ENCODE results near the gene TGFA.

Gene TGFA

GRCh38 chr2:70553584-70554337 lies at the start of gene TGFA:
TGFA (minus strand) TSS chr2:70553826; CDS start chr2:70553767, 59 bp downstream.
- peak; percentile 72 for DNase-seq (ENCODE audit: low read depth)

GRCh38 chr2:70603066-70603465 lies 49.4 kb upstream of the TGFA start:
- no peak for DNase-seq (ENCODE audit: low read depth)

DNA sequence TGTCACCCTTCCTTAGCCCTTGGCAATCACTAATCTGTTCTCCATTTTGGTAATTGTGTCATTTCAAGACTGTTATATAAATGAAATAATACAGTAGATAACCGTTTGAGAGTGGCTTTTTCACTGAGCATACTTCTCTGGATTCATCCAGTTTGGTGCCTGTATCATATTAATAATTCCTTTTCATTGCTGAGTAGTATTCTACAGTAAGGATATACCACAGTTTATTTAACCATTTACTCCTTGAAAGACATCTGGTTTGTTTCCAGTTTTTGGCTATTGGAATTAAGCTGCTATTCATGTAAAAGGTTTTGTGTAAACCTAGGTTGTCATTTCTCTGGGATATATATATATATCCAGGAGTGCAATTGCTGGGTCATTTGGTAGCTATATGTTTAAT lies 44.6 kb upstream of the TGFA start:
- DNase-seq (ENCODE audit: low read depth): no peak

DNA sequence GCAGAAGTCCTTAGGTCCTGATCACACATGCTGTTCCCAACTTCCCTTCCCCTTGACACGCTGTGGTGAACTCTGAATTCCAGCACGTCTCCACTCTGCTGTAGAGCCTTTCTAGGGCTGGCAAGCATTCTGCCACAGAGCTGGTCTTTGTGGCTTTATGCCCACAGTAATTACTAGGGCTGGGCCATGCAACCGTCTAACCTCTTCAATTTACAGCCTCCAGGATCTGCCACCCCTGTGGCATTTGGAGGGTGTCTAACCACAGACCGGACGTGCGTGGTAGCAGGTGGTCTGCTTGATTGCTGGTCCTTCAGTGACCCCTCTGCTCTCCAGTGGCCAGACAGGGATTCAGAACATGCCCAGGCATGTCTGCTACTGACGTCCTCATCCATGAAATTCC lies 43.1 kb upstream of the TGFA start:
- DNase-seq (ENCODE audit: low read depth): peak; percentile 50

- peak; percentile 86 for DNase-seq (ENCODE audit: low read depth)
Observed at GRCh38 chr2:70596293-70596692, 42.7 kb upstream of the TGFA start.

DNA sequence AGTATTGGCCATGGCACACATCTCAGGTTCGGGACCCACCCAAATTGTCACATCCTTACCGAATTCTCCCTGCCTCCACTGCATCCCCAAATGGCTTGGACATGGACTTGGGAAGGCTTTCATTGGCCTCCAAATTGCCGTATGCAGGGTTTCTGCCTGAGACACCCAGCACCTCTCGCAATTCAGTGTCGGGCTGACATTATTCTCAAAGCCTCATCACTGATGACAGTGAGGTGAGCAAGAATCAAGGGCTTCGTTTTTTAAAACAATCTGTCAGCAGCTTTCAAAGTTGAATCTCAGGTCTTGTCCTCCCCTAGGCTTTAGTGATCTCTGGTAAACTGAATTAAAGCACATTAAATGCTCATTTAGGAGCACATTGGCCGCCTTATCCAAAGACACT lies 29.5 kb upstream of the TGFA start:
- no peak for DNase-seq (ENCODE audit: low read depth)

GRCh38 chr2:70580352-70580751 lies 26.7 kb upstream of the TGFA start:
- DNase-seq (ENCODE audit: low read depth): no peak

GRCh38 chr2:70574618-70575017 lies 21.0 kb upstream of the TGFA start:
- DNase-seq (ENCODE audit: low read depth): no peak

GRCh38 chr2:70574109-70574508 lies 20.5 kb upstream of the TGFA start:
- DNase-seq (ENCODE audit: low read depth): no peak

DNA sequence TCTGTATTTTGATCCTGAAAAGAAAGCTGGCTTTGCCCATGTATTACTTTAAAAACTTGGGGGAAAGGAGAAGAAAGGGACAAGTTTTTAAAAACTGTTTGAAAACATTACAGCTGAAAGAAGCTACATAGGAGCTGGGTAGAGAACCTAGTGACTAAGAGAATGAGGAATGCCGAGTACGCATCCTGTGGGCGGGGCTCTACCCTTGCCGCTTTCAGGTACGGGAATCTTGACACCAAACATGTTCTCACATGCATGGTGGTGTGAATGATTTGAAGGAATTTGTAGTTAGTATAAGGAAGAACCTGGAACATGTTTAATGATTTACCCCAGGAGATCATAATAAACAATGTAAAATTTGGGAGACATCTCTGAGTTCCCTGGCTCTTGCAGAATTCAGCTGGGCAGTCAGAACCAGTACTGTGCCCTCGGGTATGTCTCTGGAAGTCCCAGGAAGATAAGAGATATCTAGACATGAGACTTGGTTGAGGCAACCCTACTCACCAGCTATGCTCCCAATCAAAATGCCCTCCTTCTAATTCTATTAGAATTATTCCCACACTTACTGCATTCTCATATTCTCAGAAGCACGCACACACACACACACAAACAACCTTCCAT lies 16.5 kb upstream of the TGFA start:
- peak; percentile 72 for DNase-seq (ENCODE audit: low read depth)

- DNase-seq (ENCODE audit: low read depth): peak; percentile 32
Observed at GRCh38 chr2:70569559-70569958, 15.9 kb upstream of the TGFA start.

DNA sequence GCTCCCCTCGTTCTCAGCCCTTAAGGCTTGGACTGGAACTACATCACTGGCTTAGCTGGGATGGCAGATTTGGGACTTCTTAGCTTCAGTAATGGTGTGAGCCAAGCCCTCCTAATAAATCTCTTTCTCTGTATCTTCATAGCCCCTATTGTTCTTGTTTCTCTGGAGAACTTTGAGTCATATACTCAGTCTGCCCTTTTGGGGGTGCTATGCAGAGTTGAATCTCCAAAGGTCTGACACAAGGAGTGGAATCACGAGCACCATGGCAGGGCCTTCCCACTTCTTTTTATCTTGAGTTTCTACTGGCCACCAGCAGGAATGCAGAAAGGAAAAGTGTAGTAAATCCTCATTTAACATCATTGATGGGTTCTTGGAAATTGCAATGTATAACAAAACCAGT lies 13.3 kb upstream of the TGFA start:
- DNase-seq (ENCODE audit: low read depth): no peak

GRCh38 chr2:70566464-70566863 lies 12.8 kb upstream of the TGFA start:
- DNase-seq (ENCODE audit: low read depth): no peak

- no peak for DNase-seq (ENCODE audit: low read depth)
Observed at GRCh38 chr2:70565039-70565731, 11.6 kb upstream of the TGFA start.

DNA sequence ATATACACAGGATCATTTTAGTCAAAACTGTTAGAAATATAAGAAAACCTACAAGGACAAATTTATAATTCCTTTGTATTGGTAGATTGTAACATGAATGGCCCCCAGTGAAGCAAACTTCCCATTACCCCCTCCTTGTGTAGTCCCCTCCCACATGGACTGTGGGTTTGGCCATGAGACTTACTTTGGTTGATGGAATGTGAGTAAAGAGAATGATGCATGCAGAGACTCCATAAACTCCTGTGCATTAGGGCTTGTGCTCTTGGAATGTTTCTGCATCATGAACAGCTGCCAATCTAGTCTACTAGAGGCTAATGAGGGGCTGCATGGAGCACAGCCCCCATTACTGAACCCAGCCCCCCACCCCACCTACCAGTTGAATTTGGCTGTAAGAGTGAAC lies 8.3 kb upstream of the TGFA start:
- peak; percentile 26 for DNase-seq (ENCODE audit: low read depth)

DNA sequence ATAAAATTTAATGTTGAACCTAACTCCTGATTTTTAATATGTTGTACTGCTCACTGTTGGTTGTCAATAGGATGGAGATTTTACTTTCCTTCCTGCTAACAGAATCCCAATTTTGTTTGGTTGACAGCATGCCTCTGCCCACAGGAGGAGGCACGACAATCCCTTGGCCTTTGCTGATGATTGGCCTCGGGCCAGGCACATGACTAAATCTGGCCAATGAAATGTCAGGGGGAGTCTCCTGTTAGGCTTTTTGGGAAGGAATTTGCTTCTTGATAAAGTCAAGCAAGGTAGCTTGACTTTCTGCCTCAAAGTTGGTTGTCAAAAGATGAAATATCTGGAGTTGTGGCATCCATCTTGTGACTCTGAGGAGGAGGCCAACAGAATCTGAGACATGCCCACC lies 6.8 kb upstream of the TGFA start:
- DNase-seq (ENCODE audit: low read depth): no peak

DNA sequence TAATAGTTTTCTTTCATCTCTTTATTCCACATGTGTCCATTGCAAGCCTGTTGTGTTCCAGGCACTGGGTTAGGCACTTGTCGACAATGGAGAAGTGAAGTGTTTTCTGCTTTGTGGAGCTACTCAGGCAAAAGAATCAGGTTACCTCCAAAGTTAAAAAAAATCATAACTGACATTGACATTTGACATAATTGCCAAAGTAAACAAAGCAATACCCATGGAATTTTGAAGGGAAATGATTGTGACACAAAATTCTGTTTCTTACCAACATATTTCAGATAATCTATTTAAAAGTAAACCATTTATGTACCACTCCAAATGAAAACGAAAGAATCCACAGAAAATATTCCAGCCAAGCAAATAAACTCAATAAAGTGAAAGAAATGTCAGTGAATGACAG lies 6.4 kb upstream of the TGFA start:
- DNase-seq (ENCODE audit: low read depth): no peak

- no peak for DNase-seq (ENCODE audit: low read depth)
Observed at GRCh38 chr2:70558195-70558808, 4.7 kb upstream of the TGFA start.

GRCh38 chr2:70557171-70557838 lies 3.7 kb upstream of the TGFA start:
- DNase-seq (ENCODE audit: low read depth): no peak

- DNase-seq (ENCODE audit: low read depth): no peak
Observed at GRCh38 chr2:70556608-70557007, 3.0 kb upstream of the TGFA start.

DNA sequence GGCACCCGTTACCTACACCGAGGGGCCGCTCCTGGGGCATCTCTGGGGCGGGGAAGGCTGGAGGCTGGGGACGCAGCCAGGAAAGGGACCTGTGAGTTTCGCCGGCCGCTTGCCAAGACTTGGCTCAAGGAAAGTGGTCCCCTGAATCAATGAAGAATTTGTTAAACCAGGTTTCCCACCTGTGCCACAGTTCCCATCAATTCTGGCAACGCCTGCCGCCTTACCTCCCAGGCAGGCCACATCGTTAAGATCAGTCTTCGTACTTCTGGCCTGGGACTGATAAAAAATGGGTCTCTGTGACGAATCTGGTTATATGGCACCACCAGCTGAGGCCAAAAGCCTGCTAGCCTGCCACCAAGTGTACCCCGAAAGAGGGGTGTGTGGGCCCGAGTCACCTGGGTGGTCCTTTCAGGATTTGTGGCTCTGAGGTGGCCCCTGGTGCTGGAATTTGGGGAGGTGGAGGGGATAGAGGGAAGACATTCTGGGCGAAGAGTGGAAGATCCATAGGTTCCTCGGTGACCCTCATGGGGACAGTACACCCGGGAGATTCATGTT lies 789 bp upstream of the TGFA start:
- no peak for DNase-seq (ENCODE audit: low read depth)

- DNase-seq (ENCODE audit: low read depth): no peak
Observed at GRCh38 chr2:70553334-70553583, 367 bp downstream of the TGFA start.
